H1 (cell line): ENCODE measurements around the gene KRTAP1-3. TPM values are rescaled to one million over a fixed set of nuclear protein-coding genes. Genes with fewer than 3 reads are reported as not detected.
"Not testable (repeated sequence)": the region's sequence is repeated elsewhere in the genome, so short reads cannot be mapped to it uniquely, and the experiment has no call there.

Experiments used
- CTCF ChIA-PET: fragments of 300-600 bp; sonication (Branson Sonifier 250); formaldehyde crosslinking; loops from one replicate; lab custom pipeline; 2021; ENCODE audit not compliant: partially characterized antibody; lab: Charles Lee
- POLR2A ChIA-PET: fragments of 300-600 bp; sonication (Branson Sonifier 250); formaldehyde crosslinking; loops from one replicate; lab custom pipeline; 2021; ENCODE audit warnings: inconsistent platforms; ENCODE audit not compliant: partially characterized antibody; lab: Charles Lee
- DNase-seq, 2 experiments: peaks; one replicate each; pipeline versions ENCODE4 v3.0.0 to v3.0.0-alpha.2; 2010 to 2022; ENCODE audit warnings: low spot score in 2 of 2, low read depth in 1 of 2, mixed read lengths in 1 of 2
- FAIRE-seq: peaks from 2 replicates; lab custom pipeline; 2011; peaks lifted over from hg19 to GRCh38; lab: Jason Lieb, UNC
- H2AFZ ChIP-seq: 2 replicates; pipeline ENCODE4 v1.8.1; 2012; ENCODE audit warnings: low read length, inconsistent platforms
- H2AK5ac ChIP-seq: 2 replicates; pipeline ENCODE4 v1.6.1; 2013; ENCODE audit warnings: low read depth, low read length
- H2BK120ac ChIP-seq: replicated peaks from 2 replicates; pipeline ENCODE3; 2013; ENCODE audit warnings: low read depth, low read length, inconsistent platforms
- H2BK12ac ChIP-seq: 2 replicates; pipeline ENCODE4 v1.6.1; 2013; ENCODE audit warnings: low read depth, low read length
- H2BK15ac ChIP-seq: 2 replicates; pipeline ENCODE4 v1.6.1; 2013; ENCODE audit warnings: low read length
- H2BK20ac ChIP-seq: 2 replicates; pipeline ENCODE4 v1.6.1; 2013; ENCODE audit warnings: low read length
- H2BK5ac ChIP-seq: 2 replicates; pipeline ENCODE4 v1.6.1; 2013; ENCODE audit warnings: low read depth, low read length
- H3K14ac ChIP-seq: 2 replicates; pipeline ENCODE4 v1.6.1; 2013; ENCODE audit warnings: inconsistent platforms; ENCODE audit not compliant: insufficient read length
- H3K18ac ChIP-seq: 2 replicates; pipeline ENCODE4 v1.6.1; 2013; ENCODE audit warnings: low read length; ENCODE audit errors: extremely low read depth
- H3K23ac ChIP-seq: 2 replicates; pipeline ENCODE4 v1.6.1; 2013; ENCODE audit warnings: inconsistent platforms; ENCODE audit not compliant: insufficient read length
- H3K23me2 ChIP-seq: 2 replicates; pipeline ENCODE4 v1.6.1; 2013; ENCODE audit warnings: low read depth, low read length
- H3K27ac ChIP-seq: 2 replicates; pipeline ENCODE4 v1.6.1; 2011; ENCODE audit warnings: low read depth, low read length, inconsistent platforms
- H3K27me3 ChIP-seq, 4 experiments: replicated peaks in 1 of 4; 1 replicate in 1 of 4; 2 replicates in 3 of 4; pipeline versions ENCODE4 v1.6.1 to v1.8.1; 2011 to 2013; ENCODE audit warnings: low read length in 3 of 4, mild to moderate bottlenecking in 3 of 4, inconsistent platforms in 2 of 4, mixed read lengths in 2 of 4, moderate library complexity in 1 of 4; ENCODE audit not compliant: control insufficient read depth in 3 of 4, insufficient read depth in 3 of 4; ENCODE audit errors: extremely low read depth in 1 of 4
- H3K36me3 ChIP-seq, 4 experiments: 2 replicates each; pipeline versions ENCODE4 v1.6.1 to v1.8.1; 2011 to 2013; ENCODE audit warnings: mild to moderate bottlenecking in 4 of 4, low read length in 3 of 4, moderate library complexity in 2 of 4, control low read depth in 1 of 4, inconsistent platforms in 1 of 4; ENCODE audit not compliant: insufficient read depth in 4 of 4, control insufficient read depth in 2 of 4
- H3K4ac ChIP-seq: replicated peaks from 2 replicates; pipeline ENCODE3; 2013; ENCODE audit warnings: low read length, low read depth, mixed read lengths, inconsistent platforms; ENCODE audit not compliant: insufficient read length
- H3K4me1 ChIP-seq, 4 experiments: replicated peaks in 1 of 4; 1 replicate in 1 of 4; 2 replicates in 3 of 4; pipeline versions ENCODE4 v1.6.1 to v1.8.1; 2011 to 2013; ENCODE audit warnings: low read length in 3 of 4, inconsistent platforms in 2 of 4, mixed read lengths in 1 of 4; ENCODE audit not compliant: insufficient read depth in 4 of 4, control insufficient read depth in 3 of 4
- H3K4me2 ChIP-seq, 2 experiments: 2 replicates each; pipeline versions ENCODE4 v1.6.1 to v1.8.1; 2011 to 2013; ENCODE audit warnings: low read depth in 2 of 2, low read length in 2 of 2, control low read depth in 1 of 2, inconsistent platforms in 1 of 2, mild to moderate bottlenecking in 1 of 2; ENCODE audit not compliant: insufficient read depth in 1 of 2
- H3K4me3 ChIP-seq, 4 experiments: fragments of 200-600, 300-600 bp in 1 of 4; sonication (generic), shearing (Covaris generic), sonication (Bioruptor Twin) in 1 of 4; 2 replicates each; pipeline versions ENCODE4 v1.5.1 to v1.8.1; 2011 to 2016; ENCODE audit warnings: low read length in 4 of 4, low read depth in 3 of 4, control low read depth in 2 of 4, inconsistent platforms in 2 of 4, mild to moderate bottlenecking in 2 of 4, mixed read lengths in 1 of 4, moderate library complexity in 1 of 4; ENCODE audit not compliant: insufficient read depth in 2 of 4; ENCODE audit errors: extremely low read depth in 1 of 4
- H3K56ac ChIP-seq: replicated peaks from 2 replicates; pipeline ENCODE3; 2013; ENCODE audit warnings: low read depth, mild to moderate bottlenecking, mixed read lengths, low read length, inconsistent platforms; ENCODE audit not compliant: insufficient read length
- H3K79me1 ChIP-seq: 2 replicates; pipeline ENCODE4 v1.6.1; 2013; ENCODE audit warnings: low read depth, low read length, control low read depth
- H3K79me2 ChIP-seq, 2 experiments: 2 replicates each; pipeline versions ENCODE4 v1.6.1 to v1.8.1; 2012 to 2013; ENCODE audit warnings: low read length in 2 of 2, mild to moderate bottlenecking in 2 of 2, inconsistent platforms in 1 of 2; ENCODE audit not compliant: insufficient read depth in 2 of 2, control insufficient read depth in 1 of 2
- H3K9ac ChIP-seq, 4 experiments: replicated peaks in 1 of 4; 1 replicate in 1 of 4; 2 replicates in 3 of 4; pipeline versions ENCODE4 v1.6.1 to v1.8.1; 2011 to 2013; ENCODE audit warnings: low read depth in 3 of 4, low read length in 3 of 4, control low read depth in 2 of 4, mild to moderate bottlenecking in 2 of 4, moderate library complexity in 2 of 4, inconsistent platforms in 1 of 4; ENCODE audit errors: extremely low read depth in 1 of 4
- H3K9me3 ChIP-seq, 2 experiments: 2 replicates each; pipeline versions ENCODE4 v1.6.1 to v1.8.1; 2012 to 2013; ENCODE audit warnings: mild to moderate bottlenecking in 2 of 2, moderate library complexity in 2 of 2, control low read depth in 1 of 2, inconsistent platforms in 1 of 2, low read depth in 1 of 2, low read length in 1 of 2, mixed read lengths in 1 of 2; ENCODE audit not compliant: insufficient read depth in 2 of 2
- H4K20me1 ChIP-seq, 2 experiments: replicated peaks in 1 of 2; 2 replicates each; pipeline versions ENCODE3 to v1.8.1; 2011 to 2013; ENCODE audit warnings: inconsistent platforms in 2 of 2, low read length in 2 of 2, mild to moderate bottlenecking in 1 of 2; ENCODE audit not compliant: insufficient read depth in 2 of 2, control insufficient read depth in 1 of 2
- H4K5ac ChIP-seq: 2 replicates; pipeline ENCODE4 v1.6.1; 2013; ENCODE audit warnings: low read length, low read depth, mixed read lengths, inconsistent platforms; ENCODE audit not compliant: insufficient read length
- H4K8ac ChIP-seq: 2 replicates; pipeline ENCODE4 v1.8.0; 2013; ENCODE audit warnings: mild to moderate bottlenecking, moderate library complexity, low read length, inconsistent platforms; ENCODE audit not compliant: insufficient read depth; ENCODE audit errors: extremely low read depth
- H4K91ac ChIP-seq: replicated peaks from 2 replicates; pipeline ENCODE3; 2013; ENCODE audit warnings: low read length, mixed read lengths, inconsistent platforms; ENCODE audit not compliant: insufficient read length
- WGBS, 2 experiments: shearing (Covaris generic) in 1 of 2; methylation state at CpG; one replicate each; pipeline versions ENCODE4 v1.1.6 to v1.1.7; 2013 to 2015; ENCODE audit warnings: low lambda C conversion rate in 2 of 2, mixed read lengths in 2 of 2, inconsistent platforms in 1 of 2, low coverage in 1 of 2, missing lambda C conversion rate in 1 of 2; ENCODE audit not compliant: insufficient replicate concordance in 2 of 2, insufficient coverage in 1 of 2, insufficient read length in 1 of 2; ENCODE audit errors: extremely low coverage in 1 of 2, missing lambda C conversion rate in 1 of 2; 5-methylcytosine and 5-hydroxymethylcytosine counted together
- polyA plus RNA-seq, 7 experiments: library from polyadenylated mRNA; depleted of rRNA in 3 of 7; stranded (reverse) in 5 of 7; unstranded in 2 of 7; fragments of >200 nt in 5 of 7; fragments of 200-250 nt in 2 of 7; gene quantifications; 1 replicate in 5 of 7; 2 replicates in 1 of 7; 4 replicates in 1 of 7; pipeline versions ENCODE4 v1.2.1 to v1.2.3, GENCODE V29; 2011 to 2013; ENCODE audit warnings: missing spikeins in 2 of 7, mixed read lengths in 2 of 7
- total RNA-seq: library from RNA; stranded (reverse); fragmentation: NEBNext Ultra II Directional; extraction: Animal tissue kit (Norgen Biotek cat#: 25700); gene quantifications from 2 replicates; pipeline ENCODE4 v1.2.1, GENCODE V29; 2021

Gene KRTAP1-3
- total and polyA plus RNA-seq, 2 of the 8 experiments (the other 6 are each of a cell fraction or from before 2014, with no cell fraction given), result not detected

- CTCF ChIA-PET, result interaction anchor here (0.6 kb wide), 1 partner anchor 206 kb away, joined by 3 read pairs; no protein-coding TSS in a partner anchor
- POLR2A ChIA-PET, H4K91ac ChIP-seq, H3K14ac ChIP-seq, H3K4me1 ChIP-seq, H3K36me3 ChIP-seq, H2BK12ac ChIP-seq, H4K8ac ChIP-seq, H4K20me1 ChIP-seq, H3K27me3 ChIP-seq, H3K4me3 ChIP-seq, H2AFZ ChIP-seq, FAIRE-seq, H3K79me2 ChIP-seq, H3K4ac ChIP-seq, H2AK5ac ChIP-seq, H3K9ac ChIP-seq, H3K23me2 ChIP-seq, H2BK5ac ChIP-seq, H3K23ac ChIP-seq, H2BK120ac ChIP-seq, H3K18ac ChIP-seq, H3K9me3 ChIP-seq, H2BK15ac ChIP-seq, H3K56ac ChIP-seq, H4K5ac ChIP-seq, H2BK20ac ChIP-seq, DNase-seq, H3K4me2 ChIP-seq, H3K27ac ChIP-seq, H3K79me1 ChIP-seq: not testable (repeated sequence)
- WGBS, 2 experiments, result 90% methylated on average over 7 of the region's 14 CpGs; no CpG with 5 or more reads in 1 of the 2 experiments
These were observed 49.6 kb upstream of the KRTAP1-3 start, which contains the start of gene KRTAP4-7 for GRCh38 chr17:41084100-41084856. KRTAP4-7 (plus strand) TSS chr17:41084150; CDS start chr17:41084207, 57 bp downstream.

- H4K20me1 ChIP-seq, H3K4ac ChIP-seq, H4K91ac ChIP-seq, CTCF ChIA-PET, H3K27me3 ChIP-seq, H2BK5ac ChIP-seq, H3K4me2 ChIP-seq, H3K23me2 ChIP-seq, H4K8ac ChIP-seq, H2BK20ac ChIP-seq, H3K36me3 ChIP-seq, H3K79me2 ChIP-seq, DNase-seq, H2BK120ac ChIP-seq, H3K4me1 ChIP-seq, H2BK12ac ChIP-seq, H3K18ac ChIP-seq, POLR2A ChIA-PET, H4K5ac ChIP-seq, H3K79me1 ChIP-seq, H2AFZ ChIP-seq, H3K27ac ChIP-seq, H3K9ac ChIP-seq, H2AK5ac ChIP-seq, H3K56ac ChIP-seq, H3K14ac ChIP-seq, FAIRE-seq, H3K23ac ChIP-seq, H2BK15ac ChIP-seq, H3K9me3 ChIP-seq, H3K4me3 ChIP-seq: not testable (repeated sequence)
- 86% methylated on average over 2 of the region's 2 CpGs; no CpG with 5 or more reads in 1 of the 2 experiments for WGBS, 2 experiments
These were observed 48.8 kb upstream of the KRTAP1-3 start for GRCh38 chr17:41083427-41083826.
